ENCODE results near the gene HNRNPC. TPM values are rescaled to one million over a fixed set of nuclear protein-coding genes. Genes with fewer than 3 reads are reported as not detected.

Gene HNRNPC
- total RNA-seq, 1 experiment from 2014 or later = 843 TPM

- no TSS peak for BruUV-seq (replicated peaks)
- Histone ChIP-seq H2AFZ (ENCODE audit: low read depth, low read length, poor library complexity, severe bottlenecking) (no peak overlapping the region), H4K20me1 (ENCODE audit: insufficient read depth) (peaks cover 75% of the 10 kb centered on the region), H3K27me3 (ENCODE audit: insufficient read depth, low read length) (no peaks in the 10 kb centered on the region), H3K9me2 (ENCODE audit: insufficient read depth) (no peaks in the 10 kb centered on the region), H3K9me3 (ENCODE audit: control insufficient read depth in 1 of 2, insufficient read depth in 1 of 2, low read depth in 1 of 2, low read length in 2 of 2) (no peaks in the 10 kb centered on the region), H3K79me2 (ENCODE audit: insufficient read depth, low read length) (peaks cover 98% of the 10 kb centered on the region), H3K36me3 (ENCODE audit: control insufficient read depth in 1 of 2, insufficient read depth in 2 of 2, low read length in 2 of 2) (peaks cover 67 to 74% of the 10 kb centered on the region in 2 experiments), H3K4me1 (ENCODE audit: control insufficient read depth in 1 of 2, insufficient read depth in 2 of 2, low read length in 2 of 2) (peaks cover 0 to 24% of the 10 kb centered on the region in 2 experiments; a peak in 2 of 4 replicates), H3K27ac (ENCODE audit: low read depth, low read length) (no peak overlapping the region), H3K4me2 (ENCODE audit: low read length) (no peak overlapping the region), H3K4me3 (replicated peaks in 1 of 2; ENCODE audit: low read depth in 1 of 2, low read length in 2 of 2) (no peak overlapping the region), H3K9ac (ENCODE audit: low read length) (no peak overlapping the region)
- ATAC-seq (no peak), DNase-seq (ENCODE audit: low read depth, low spot score) (no peak)
- ChIA-PET RAD21 (ENCODE audit: low non-redundant PET in 1 of 2, low total read pairs in 2 of 2, uncharacterized antibody in 2 of 2, unreplicated experiment in 2 of 2) (no interaction called here), CTCF (no interaction called here), POLR2A (no interaction called here)
- no peak for TF ChIP-seq ZFX (IDR thresholded peaks at IDR 0.05)
- TF ChIP-seq EGR1 (IDR thresholded peaks at IDR 0.05; ENCODE audit: low read depth) = no peak
- TF ChIP-seq SP1 (IDR thresholded peaks at IDR 0.05; ENCODE audit: low read depth) = no peak
- TF ChIP-seq, protein P1, sequence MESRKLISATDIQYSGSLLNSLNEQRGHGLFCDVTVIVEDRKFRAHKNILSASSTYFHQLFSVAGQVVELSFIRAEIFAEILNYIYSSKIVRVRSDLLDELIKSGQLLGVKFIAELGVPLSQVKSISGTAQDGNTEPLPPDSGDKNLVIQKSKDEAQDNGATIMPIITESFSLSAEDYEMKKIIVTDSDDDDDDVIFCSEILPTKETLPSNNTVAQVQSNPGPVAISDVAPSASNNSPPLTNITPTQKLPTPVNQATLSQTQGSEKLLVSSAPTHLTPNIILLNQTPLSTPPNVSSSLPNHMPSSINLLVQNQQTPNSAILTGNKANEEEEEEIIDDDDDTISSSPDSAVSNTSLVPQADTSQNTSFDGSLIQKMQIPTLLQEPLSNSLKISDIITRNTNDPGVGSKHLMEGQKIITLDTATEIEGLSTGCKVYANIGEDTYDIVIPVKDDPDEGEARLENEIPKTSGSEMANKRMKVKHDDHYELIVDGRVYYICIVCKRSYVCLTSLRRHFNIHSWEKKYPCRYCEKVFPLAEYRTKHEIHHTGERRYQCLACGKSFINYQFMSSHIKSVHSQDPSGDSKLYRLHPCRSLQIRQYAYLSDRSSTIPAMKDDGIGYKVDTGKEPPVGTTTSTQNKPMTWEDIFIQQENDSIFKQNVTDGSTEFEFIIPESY (IDR thresholded peaks at IDR 0.05; ENCODE audit: extremely low read depth, insufficient replicate concordance, low read length) = no peak
- TF ChIP-seq, protein P2, sequence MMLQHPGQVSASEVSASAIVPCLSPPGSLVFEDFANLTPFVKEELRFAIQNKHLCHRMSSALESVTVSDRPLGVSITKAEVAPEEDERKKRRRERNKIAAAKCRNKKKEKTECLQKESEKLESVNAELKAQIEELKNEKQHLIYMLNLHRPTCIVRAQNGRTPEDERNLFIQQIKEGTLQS (IDR thresholded peaks at IDR 0.05) = no peak
- TF ChIP-seq POLR2A (IDR thresholded peaks at IDR 0.05; ENCODE audit: borderline replicate concordance, extremely low read depth, insufficient read depth, insufficient read length) = no peak
- no peak for TF ChIP-seq SRF (IDR thresholded peaks at IDR 0.05; ENCODE audit: low read depth)
- TF ChIP-seq EZH2 (IDR thresholded peaks at IDR 0.05) = no peak
- TF ChIP-seq MAX (IDR thresholded peaks at IDR 0.05) = no peak
- no peak for TF ChIP-seq CEBPB (IDR thresholded peaks at IDR 0.05; ENCODE audit: low read depth)
- TF ChIP-seq CBX3 (IDR thresholded peaks at IDR 0.05; ENCODE audit: low read depth) = no peak
- intact Hi-C loops (cut with micrococcal nuclease) = no loop called here
Measured at GRCh38 chr14:21215879-21216251, 53.4 kb downstream of the HNRNPC start.

All from HCT116 (cell line).